HepG2 (cell line): ENCODE data around the gene RPL26. TPM values are rescaled to one million over a fixed set of nuclear protein-coding genes. Genes with fewer than 3 reads are reported as not detected.
A peak's percentile ranks its signal among the peaks of the same experiment; 100 is the strongest.

Experiments
- CEBPG ChIP-seq: IDR thresholded peaks from 2 replicates; pipeline ENCODE4 v1.6.1; 2016
- EP300 ChIP-seq, 3 experiments: sonication (generic) in 1 of 3; formaldehyde crosslinking in 1 of 3; IDR thresholded peaks; 2 replicates each; pipeline versions ENCODE4 v1.5.1 to v1.6.1; 2011 to 2020; ENCODE audit warnings: low read depth in 2 of 3, low read length in 2 of 3, borderline replicate concordance in 1 of 3, improper control_type of control experiment in 1 of 3, mild to moderate bottlenecking in 1 of 3, missing genetic modification reagents in 1 of 3, moderate library complexity in 1 of 3
- KDM2A ChIP-seq: sonication (generic); formaldehyde crosslinking; IDR thresholded peaks from 2 replicates; pipeline ENCODE4 v1.4.0; 2020; ENCODE audit warnings: low read depth, missing genetic modification reagents, borderline replicate concordance
- NFAT5 ChIP-seq: sonication (generic); formaldehyde crosslinking; IDR thresholded peaks from 2 replicates; pipeline ENCODE4 v1.4.0; 2020; ENCODE audit warnings: missing genetic modification reagents
- NPAS2 ChIP-seq: sonication (generic); formaldehyde crosslinking; IDR thresholded peaks from 2 replicates; pipeline ENCODE4 v1.8.0; 2022; ENCODE audit warnings: mild to moderate bottlenecking, missing genetic modification reagents, borderline replicate concordance
- PAXIP1 ChIP-seq: sonication (generic); formaldehyde crosslinking; conservative IDR thresholded peaks from 2 replicates; pipeline ENCODE4 v1.4.0; 2020; ENCODE audit warnings: mild to moderate bottlenecking, missing genetic modification reagents, moderate library complexity
- RFX3 ChIP-seq: IDR thresholded peaks from 2 replicates; pipeline ENCODE4 v1.6.1; 2016; ENCODE audit warnings: missing biosample characterization, missing genetic modification reagents
- RXRB ChIP-seq: IDR thresholded peaks from 2 replicates; pipeline ENCODE4 v1.6.1; 2016; ENCODE audit warnings: borderline replicate concordance, missing genetic modification reagents, missing compliant biosample characterization
- SMARCE1 ChIP-seq: fragments of 450-650 bp; IDR thresholded peaks from 2 replicates; pipeline ENCODE4 v1.6.1; 2017; ENCODE audit warnings: borderline replicate concordance
- TBX2 ChIP-seq: sonication (generic); formaldehyde crosslinking; IDR thresholded peaks from 2 replicates; pipeline ENCODE4 v1.5.0; 2020; ENCODE audit warnings: missing genetic modification reagents, mild to moderate bottlenecking, borderline replicate concordance
- TGIF2 ChIP-seq: IDR thresholded peaks from 2 replicates; pipeline ENCODE4 v1.6.1; 2016; ENCODE audit warnings: control low read depth, missing compliant biosample characterization
- XRCC5 ChIP-seq: fragments of 200-400 bp; formaldehyde crosslinking; optimal IDR thresholded peaks from 2 replicates; pipeline ENCODE3; 2017; ENCODE audit warnings: mild to moderate bottlenecking, low read length
- ZFYVE20 ChIP-seq: sonication (generic); formaldehyde crosslinking; IDR thresholded peaks from 2 replicates; pipeline ENCODE4 v1.8.0; 2023; ENCODE audit warnings: low read depth, mild to moderate bottlenecking, moderate library complexity, missing genetic modification reagents, borderline replicate concordance
- ZNF224 ChIP-seq: sonication (generic); formaldehyde crosslinking; IDR thresholded peaks from 2 replicates; pipeline ENCODE4 v1.5.0; 2020; ENCODE audit warnings: mild to moderate bottlenecking, missing genetic modification reagents
- ZNF543 ChIP-seq: sonication (generic); formaldehyde crosslinking; IDR thresholded peaks from 2 replicates; pipeline ENCODE4 v1.4.0; 2020; ENCODE audit warnings: mild to moderate bottlenecking, missing genetic modification reagents
- ZSCAN20 ChIP-seq: sonication (generic); formaldehyde crosslinking; IDR thresholded peaks from 2 replicates; pipeline ENCODE4 v1.4.0; 2020; ENCODE audit warnings: missing genetic modification reagents, mild to moderate bottlenecking, borderline replicate concordance
- polyA plus RNA-seq, 8 experiments: library from polyadenylated mRNA; depleted of rRNA in 3 of 8; stranded (reverse) in 7 of 8; unstranded in 1 of 8; fragments of >200 nt; fragmentation: Illumina TruSeq in 4 of 8; extraction: Trizol in 4 of 8; gene quantifications; 2 replicates each; pipeline versions ENCODE4 v1.2.1 to v1.2.3, GENCODE V29; 2011 to 2016; ENCODE audit warnings: low read depth in 4 of 8, missing spikeins in 1 of 8, mixed read lengths in 1 of 8; ENCODE audit not compliant: insufficient read depth in 1 of 8
- total RNA-seq, 5 experiments: library from RNA; depleted of rRNA; stranded (reverse); fragments of >200 nt; fragmentation: Illumina TruSeq; extraction: Trizol; gene quantifications; 2 replicates each; pipeline ENCODE4 v1.2.3, GENCODE V29; 2016; ENCODE audit warnings: low read depth in 1 of 5
- TF ChIP-seq, protein P1 (sequence below): sonication (generic); formaldehyde crosslinking; IDR thresholded peaks from 2 replicates; pipeline ENCODE4 v1.4.0; 2020; ENCODE audit warnings: missing genetic modification reagents, borderline replicate concordance

RPL26 gene
- total and polyA plus RNA-seq, 2 of the 13 experiments (the other 11 are each of a cell fraction or from before 2014, with no cell fraction given): 2,817 to 3,529 TPM

DNA sequence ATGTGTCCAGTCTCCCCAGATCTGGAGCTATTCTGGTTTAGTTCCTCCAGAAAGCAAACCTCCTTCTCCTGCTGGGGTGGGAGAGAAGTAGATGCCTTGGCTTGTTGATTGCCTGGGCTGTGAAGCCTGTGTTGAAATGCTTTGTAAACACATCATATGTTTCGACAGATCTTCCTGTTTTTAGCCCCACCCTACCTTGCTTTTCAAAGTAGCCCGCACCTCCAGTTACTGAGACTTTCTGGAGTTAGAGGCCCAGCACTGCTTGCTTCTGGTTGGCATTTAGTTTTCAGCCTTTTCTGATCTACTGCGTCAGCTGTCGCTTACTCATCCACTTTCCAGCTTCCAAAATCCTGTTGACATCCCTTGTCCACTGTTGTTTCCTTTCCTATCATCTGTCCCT, 34.8 kb upstream of the RPL26 start (continued):
- TF ChIP-seq PAXIP1 (CRISPR knock-in tag) (peak; percentile 60), NFAT5 (no peak), KDM2A (0 out of 2 replicates have a peak, but pooled peaks have one; percentile 34), TGIF2 (CRISPR knock-in tag) (no peak), TBX2 (no peak), SMARCE1 (no peak), XRCC5 (no peak), ZNF543 (CRISPR knock-in tag) (no peak), ZSCAN20 (CRISPR knock-in tag) (no peak), NPAS2 (CRISPR knock-in tag) (no peak), ZNF224 (no peak), CEBPG (CRISPR knock-in tag) (peak; percentile 63), ZFYVE20 (no peak), RFX3 (no peak), EP300 (IDR thresholded peaks at IDR 0.05; ENCODE audit: low read depth in 2 of 2, low read length in 2 of 2) (peak in 1 of 2 experiments; percentile 72; a peak in 2 of 4 replicates), EP300 (CRISPR knock-in tag; IDR thresholded peaks at IDR 0.05; ENCODE audit: borderline replicate concordance) (peak; percentile 18; the same call in 1 of the 2 replicates), RXRB (CRISPR knock-in tag) (peak; percentile 39; the same call in 1 of the 2 replicates)
- TF ChIP-seq, protein P1, sequence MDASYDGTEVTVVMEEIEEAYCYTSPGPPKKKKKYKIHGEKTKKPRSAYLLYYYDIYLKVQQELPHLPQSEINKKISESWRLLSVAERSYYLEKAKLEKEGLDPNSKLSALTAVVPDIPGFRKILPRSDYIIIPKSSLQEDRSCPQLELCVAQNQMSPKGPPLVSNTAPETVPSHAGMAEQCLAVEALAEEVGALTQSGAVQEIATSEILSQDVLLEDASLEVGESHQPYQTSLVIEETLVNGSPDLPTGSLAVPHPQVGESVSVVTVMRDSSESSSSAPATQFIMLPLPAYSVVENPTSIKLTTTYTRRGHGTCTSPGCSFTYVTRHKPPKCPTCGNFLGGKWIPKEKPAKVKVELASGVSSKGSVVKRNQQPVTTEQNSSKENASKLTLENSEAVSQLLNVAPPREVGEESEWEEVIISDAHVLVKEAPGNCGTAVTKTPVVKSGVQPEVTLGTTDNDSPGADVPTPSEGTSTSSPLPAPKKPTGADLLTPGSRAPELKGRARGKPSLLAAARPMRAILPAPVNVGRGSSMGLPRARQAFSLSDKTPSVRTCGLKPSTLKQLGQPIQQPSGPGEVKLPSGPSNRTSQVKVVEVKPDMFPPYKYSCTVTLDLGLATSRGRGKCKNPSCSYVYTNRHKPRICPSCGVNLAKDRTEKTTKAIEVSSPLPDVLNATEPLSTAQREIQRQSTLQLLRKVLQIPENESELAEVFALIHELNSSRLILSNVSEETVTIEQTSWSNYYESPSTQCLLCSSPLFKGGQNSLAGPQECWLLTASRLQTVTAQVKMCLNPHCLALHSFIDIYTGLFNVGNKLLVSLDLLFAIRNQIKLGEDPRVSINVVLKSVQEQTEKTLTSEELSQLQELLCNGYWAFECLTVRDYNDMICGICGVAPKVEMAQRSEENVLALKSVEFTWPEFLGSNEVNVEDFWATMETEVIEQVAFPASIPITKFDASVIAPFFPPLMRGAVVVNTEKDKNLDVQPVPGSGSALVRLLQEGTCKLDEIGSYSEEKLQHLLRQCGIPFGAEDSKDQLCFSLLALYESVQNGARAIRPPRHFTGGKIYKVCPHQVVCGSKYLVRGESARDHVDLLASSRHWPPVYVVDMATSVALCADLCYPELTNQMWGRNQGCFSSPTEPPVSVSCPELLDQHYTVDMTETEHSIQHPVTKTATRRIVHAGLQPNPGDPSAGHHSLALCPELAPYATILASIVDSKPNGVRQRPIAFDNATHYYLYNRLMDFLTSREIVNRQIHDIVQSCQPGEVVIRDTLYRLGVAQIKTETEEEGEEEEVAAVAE (CRISPR knock-in tag): peak; percentile 53; the same call in 1 of the 2 replicates
